Stimulated activated memory B cell treated with anti-CD40 and anti-IgM and Interleukin-4, amounts not matched to agents 10 μg/mL and 1 μg/mL and 100 μg/mL, for 72 hours (primary cell): Measurements from ENCODE around the gene RREB1.

Experiments used
- ATAC-seq: fragments of 150-1000 bp; cut with Tn5 transposase; 2 replicates; pipeline ENCODE4 v1.10.0; 2021
- H3K27ac Mint-ChIP-seq: one replicate; pipeline ENCODE4 v1.8.0; 2022; ENCODE audit warnings: mild to moderate bottlenecking, mixed read lengths
- H3K27me3 Mint-ChIP-seq: one replicate; pipeline ENCODE4 v1.8.0; 2022; ENCODE audit warnings: mixed read lengths
- H3K36me3 Mint-ChIP-seq: one replicate; pipeline ENCODE4 v1.8.0; 2022; ENCODE audit warnings: mixed read lengths
- H3K4me1 Mint-ChIP-seq: one replicate; pipeline ENCODE4 v1.8.0; 2022; ENCODE audit warnings: mixed read lengths
- H3K4me3 Mint-ChIP-seq: one replicate; pipeline ENCODE4 v1.8.0; 2022; ENCODE audit warnings: mild to moderate bottlenecking, moderate library complexity, mixed read lengths
- H3K9me3 Mint-ChIP-seq: one replicate; pipeline ENCODE4 v1.8.0; 2022; ENCODE audit warnings: mixed read lengths

RREB1 gene

DNA sequence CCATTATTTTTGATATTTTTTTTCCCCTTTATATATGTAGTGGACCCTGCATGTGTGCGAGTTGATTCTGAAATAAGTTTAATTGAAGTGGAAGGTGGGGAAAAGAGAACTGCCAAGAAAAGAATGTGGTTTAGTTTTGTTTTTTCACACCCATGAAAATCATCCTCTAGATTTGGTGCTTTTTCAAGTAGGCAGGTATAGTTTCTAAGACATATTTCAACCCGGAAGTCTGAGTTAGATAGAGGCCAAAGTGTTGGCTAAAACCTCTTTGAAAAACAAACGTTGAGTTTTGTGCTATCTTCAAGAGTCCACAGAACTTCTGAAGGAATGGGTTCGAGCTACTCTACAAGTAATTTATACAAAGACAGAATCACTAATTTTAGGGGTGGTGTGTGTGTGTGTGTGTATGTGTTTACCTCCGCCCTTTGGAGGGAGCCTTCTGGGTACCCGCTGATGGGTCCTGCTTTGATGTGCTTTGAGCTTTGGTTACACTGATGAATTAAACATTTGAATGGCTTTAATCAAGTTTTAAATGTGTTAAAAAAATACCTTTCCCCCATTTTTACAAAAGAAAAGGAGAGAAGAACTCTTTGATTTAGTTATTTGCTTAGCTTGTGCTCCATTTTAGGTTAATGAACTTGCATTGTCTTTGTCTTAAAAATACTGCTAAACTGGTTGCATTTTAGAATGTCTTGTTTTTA, 2.5 kb downstream of the RREB1 start:
- H3K9me3 Mint-ChIP-seq, result no peaks in the 10 kb centered on the region
- H3K36me3 Mint-ChIP-seq, result no peaks in the 10 kb centered on the region
- peaks cover 59% of the 10 kb centered on the region for H3K4me1 Mint-ChIP-seq
- H3K27ac Mint-ChIP-seq, result peak overlapping the region; percentile 69
- no peak for ATAC-seq
- no peaks in the 10 kb centered on the region for H3K27me3 Mint-ChIP-seq
- peak overlapping the region; percentile 88 for H3K4me3 Mint-ChIP-seq

DNA sequence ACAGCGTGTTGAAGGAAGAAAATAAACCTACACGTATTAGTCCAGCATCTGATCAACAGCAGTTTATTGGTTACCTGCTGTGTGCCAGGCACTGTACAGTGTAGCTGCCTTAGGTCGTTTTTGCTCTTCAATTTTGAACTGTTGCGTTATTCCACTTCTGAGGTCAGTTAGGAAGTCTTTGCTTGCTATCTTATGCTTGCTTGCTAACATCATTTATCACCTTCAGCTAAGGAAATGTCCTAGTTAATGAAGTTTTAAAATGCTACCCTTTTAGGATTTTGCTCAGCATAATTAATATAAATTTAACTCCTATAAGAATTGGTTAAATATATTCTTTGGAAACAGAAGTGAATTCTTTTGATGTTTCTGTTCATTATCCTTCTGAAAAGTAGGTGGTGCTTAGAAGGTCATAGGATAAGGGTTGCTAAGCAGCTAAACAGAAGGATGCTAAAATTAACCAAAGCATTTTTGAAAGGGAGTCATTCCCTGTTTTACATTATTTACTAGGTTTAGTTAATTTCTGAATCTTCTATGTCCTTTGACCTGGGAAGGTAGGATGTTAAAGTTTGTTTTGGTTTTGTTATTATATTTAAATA, 3.4 kb downstream of the RREB1 start:
- Mint-ChIP-seq H3K36me3 (no peaks in the 10 kb centered on the region), H3K27me3 (no peaks in the 10 kb centered on the region), H3K27ac (no peak overlapping the region), H3K9me3 (no peaks in the 10 kb centered on the region), H3K4me3 (no peak overlapping the region), H3K4me1 (peaks cover 69% of the 10 kb centered on the region)
- ATAC-seq, result no peak

DNA sequence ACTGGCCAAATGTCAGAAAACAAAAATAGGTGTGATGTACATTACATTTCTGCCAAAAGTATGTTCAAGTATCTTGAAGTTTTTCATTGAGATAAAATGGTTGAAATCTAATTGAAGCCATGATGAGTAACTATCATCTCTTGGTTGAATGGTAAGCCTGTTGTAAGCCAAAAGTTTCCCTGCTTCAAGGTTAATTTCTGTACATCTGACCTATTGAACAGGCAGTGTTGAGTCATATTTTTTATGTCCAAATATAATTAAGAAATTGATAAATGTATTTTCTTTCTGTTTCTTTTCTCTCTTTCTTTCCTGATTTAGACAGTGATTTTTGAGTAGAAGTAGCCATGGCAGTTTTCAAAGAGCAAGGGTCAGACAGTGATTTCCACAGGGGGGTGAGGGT, 4.4 kb downstream of the RREB1 start:
- no peaks in the 10 kb centered on the region for H3K36me3 Mint-ChIP-seq
- ATAC-seq, result no peak
- H3K4me1 Mint-ChIP-seq, result peaks cover 68% of the 10 kb centered on the region
- H3K27ac Mint-ChIP-seq, result peak overlapping the region; percentile 75
- H3K9me3 Mint-ChIP-seq, result no peaks in the 10 kb centered on the region
- H3K4me3 Mint-ChIP-seq, result peak overlapping the region; percentile 71
- no peaks in the 10 kb centered on the region for H3K27me3 Mint-ChIP-seq

DNA sequence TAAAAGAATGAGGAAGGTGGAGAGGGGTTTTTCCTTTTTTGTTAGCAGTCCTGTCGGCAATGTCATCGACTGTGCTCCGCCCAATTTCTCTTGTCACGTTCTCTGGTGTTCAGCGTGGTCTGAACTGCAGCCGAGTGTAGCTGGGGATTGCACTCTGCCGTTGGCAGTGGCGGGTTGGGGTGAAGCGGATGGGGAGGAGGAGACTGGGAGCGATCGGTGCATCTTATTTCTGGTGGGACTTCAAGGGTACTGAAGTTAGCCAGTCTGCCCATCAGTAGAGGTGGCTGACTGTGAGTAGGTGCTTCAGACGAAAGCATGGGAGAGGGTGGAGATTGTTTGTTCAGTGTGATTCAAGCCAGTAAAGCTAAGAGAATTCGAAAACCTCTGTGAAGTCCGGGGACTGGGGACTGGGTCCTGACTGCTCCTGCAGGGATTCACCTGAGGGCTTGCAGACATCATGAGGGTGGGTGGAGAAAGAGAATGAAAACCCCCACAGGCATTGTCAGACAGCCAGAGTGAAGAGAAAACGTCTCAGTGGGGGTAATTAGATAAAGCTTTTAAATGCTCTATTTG, 5.1 kb downstream of the RREB1 start:
- ATAC-seq, result peak; percentile 77
- peaks cover 68% of the 10 kb centered on the region for H3K4me1 Mint-ChIP-seq
- H3K27me3 Mint-ChIP-seq, result no peaks in the 10 kb centered on the region
- H3K36me3 Mint-ChIP-seq, result no peaks in the 10 kb centered on the region
- H3K4me3 Mint-ChIP-seq, result peak overlapping the region; percentile 71
- no peaks in the 10 kb centered on the region for H3K9me3 Mint-ChIP-seq
- H3K27ac Mint-ChIP-seq, result peak overlapping the region; percentile 75

DNA sequence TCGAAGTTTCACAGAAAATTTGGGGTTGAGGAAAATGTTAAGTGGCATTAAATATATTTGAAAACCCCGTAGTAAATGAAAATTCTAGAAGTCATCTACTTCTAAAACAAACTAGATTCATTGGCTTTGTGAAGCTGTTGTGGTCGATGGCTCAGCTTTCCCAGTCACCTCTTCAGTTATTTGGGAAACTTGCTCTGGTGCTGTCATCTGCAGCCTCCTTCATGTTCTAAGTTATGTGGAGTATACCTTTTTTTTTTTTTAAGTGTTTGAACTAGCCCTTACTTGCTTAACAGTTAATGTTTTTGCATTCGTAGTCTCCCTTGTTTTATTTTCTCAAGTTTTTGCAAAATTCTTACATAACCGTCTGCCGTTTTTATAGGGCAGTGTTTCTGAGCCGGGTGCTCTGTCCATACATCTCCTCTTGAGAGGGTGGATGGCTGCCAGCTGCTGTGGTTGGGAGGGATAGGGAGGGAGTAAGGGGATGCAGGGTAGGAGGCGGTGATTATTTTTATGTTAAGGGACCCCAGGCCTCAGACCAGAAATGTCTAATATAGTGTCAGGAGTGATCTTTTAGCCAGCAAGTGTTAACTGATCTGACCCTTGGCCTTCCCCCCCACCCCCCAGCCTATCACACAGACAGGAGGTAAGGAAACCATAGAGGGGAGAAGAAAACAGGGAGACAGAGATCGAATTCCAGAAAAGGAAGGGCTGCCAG, 7.1 kb downstream of the RREB1 start:
- no peak for ATAC-seq
- Mint-ChIP-seq H3K4me1 (peaks cover 76% of the 10 kb centered on the region), H3K27ac (peak overlapping the region; percentile 41), H3K4me3 (no peak overlapping the region), H3K9me3 (no peaks in the 10 kb centered on the region), H3K36me3 (peaks cover 9% of the 10 kb centered on the region), H3K27me3 (no peaks in the 10 kb centered on the region)

DNA sequence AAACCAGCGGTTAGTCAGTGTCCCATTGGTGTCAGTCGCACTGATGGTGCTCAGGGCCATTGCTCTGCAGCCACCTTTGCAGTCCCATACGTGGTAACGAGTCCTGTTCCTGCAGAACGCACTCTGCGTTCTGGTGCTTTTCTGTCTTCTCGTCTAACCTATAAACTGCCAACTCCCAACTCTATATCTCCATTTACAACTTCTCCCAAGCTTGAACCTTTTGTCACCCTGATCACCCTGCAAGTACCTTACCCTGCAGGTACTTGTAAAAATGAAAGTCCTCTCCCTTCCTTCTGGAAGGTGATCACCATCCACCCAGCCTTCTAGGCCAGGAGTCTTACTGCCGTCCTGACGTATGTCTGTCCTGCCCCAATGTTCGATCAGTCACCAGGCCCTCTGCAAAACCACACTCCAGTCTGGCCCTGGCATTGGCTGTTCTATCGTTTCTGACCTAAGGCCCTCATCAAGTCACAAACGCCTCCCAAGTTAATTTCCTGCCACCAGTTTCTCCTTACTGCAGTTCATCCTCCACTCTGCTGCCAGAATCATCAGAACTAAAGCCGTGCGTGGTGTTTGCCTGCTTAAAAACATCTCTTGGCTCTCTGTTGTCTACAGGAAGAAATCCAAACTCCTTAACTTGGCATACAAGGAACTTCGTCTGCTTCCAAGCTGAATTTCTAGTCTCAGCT, 7.9 kb downstream of the RREB1 start:
- Mint-ChIP-seq H3K4me1 (peaks cover 68% of the 10 kb centered on the region), H3K4me3 (no peak overlapping the region)
- no peak for ATAC-seq

GRCh38 chr6:7119272-7119801, 11.6 kb downstream of the RREB1 start:
- peaks cover 54% of the 10 kb centered on the region for H3K4me1 Mint-ChIP-seq
- peak overlapping the region; percentile 29 for H3K27ac Mint-ChIP-seq
- H3K36me3 Mint-ChIP-seq, result peaks cover 32% of the 10 kb centered on the region
- no peak overlapping the region for H3K4me3 Mint-ChIP-seq
- H3K9me3 Mint-ChIP-seq, result no peaks in the 10 kb centered on the region
- ATAC-seq, result no peak
- H3K27me3 Mint-ChIP-seq, result no peaks in the 10 kb centered on the region

More for the DNA sequence above, 7.9 kb downstream of the RREB1 start:
- no peaks in the 10 kb centered on the region for H3K27me3 Mint-ChIP-seq
- H3K9me3 Mint-ChIP-seq, result no peaks in the 10 kb centered on the region
- peaks cover 15% of the 10 kb centered on the region for H3K36me3 Mint-ChIP-seq
- peak overlapping the region; percentile 41 for H3K27ac Mint-ChIP-seq

DNA sequence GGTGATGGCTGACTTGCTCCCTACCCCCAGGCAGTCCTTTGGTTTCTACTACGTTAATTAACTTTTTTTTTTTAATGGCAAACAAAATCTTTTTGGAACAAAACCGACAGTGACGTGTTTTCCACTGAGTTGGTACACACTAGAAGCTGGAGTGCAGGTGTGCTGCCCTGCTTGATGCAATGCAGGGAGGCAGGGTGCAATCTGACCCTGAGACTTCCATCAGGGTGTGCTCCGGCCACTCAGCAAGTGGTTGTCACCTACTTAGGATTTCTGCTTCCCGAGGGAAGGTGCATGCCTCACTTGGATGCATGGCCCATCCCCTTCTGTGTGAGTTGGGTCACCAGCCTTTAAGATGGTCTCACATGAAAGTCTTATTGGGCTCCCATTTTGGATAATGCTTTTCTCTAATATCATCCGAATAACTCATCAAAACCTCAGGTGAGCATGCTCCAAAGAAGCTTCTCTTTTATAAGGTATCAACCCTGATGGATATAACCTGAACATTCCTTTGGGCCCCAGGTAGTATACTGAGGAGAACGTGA, 14.0 kb downstream of the RREB1 start:
- no peak for ATAC-seq
- Mint-ChIP-seq H3K9me3 (no peaks in the 10 kb centered on the region), H3K27me3 (no peaks in the 10 kb centered on the region), H3K4me1 (peaks cover 52% of the 10 kb centered on the region), H3K4me3 (no peak overlapping the region), H3K36me3 (peaks cover 55% of the 10 kb centered on the region), H3K27ac (no peak overlapping the region)

- peaks cover 59% of the 10 kb centered on the region for H3K4me1 Mint-ChIP-seq
- H3K27ac Mint-ChIP-seq, result no peak overlapping the region
- ATAC-seq, result no peak
- H3K9me3 Mint-ChIP-seq, result no peaks in the 10 kb centered on the region
- H3K36me3 Mint-ChIP-seq, result peaks cover 58% of the 10 kb centered on the region
- no peak overlapping the region for H3K4me3 Mint-ChIP-seq
- no peaks in the 10 kb centered on the region for H3K27me3 Mint-ChIP-seq
Observed at GRCh38 chr6:7122684-7123083, 14.9 kb downstream of the RREB1 start.

GRCh38 chr6:7124114-7124513, 16.4 kb downstream of the RREB1 start:
- H3K9me3 Mint-ChIP-seq, result no peaks in the 10 kb centered on the region
- H3K27ac Mint-ChIP-seq, result peak overlapping the region; percentile 28
- no peak for ATAC-seq
- H3K4me1 Mint-ChIP-seq, result peaks cover 66% of the 10 kb centered on the region
- H3K36me3 Mint-ChIP-seq, result peaks cover 63% of the 10 kb centered on the region
- no peak overlapping the region for H3K4me3 Mint-ChIP-seq
- H3K27me3 Mint-ChIP-seq, result no peaks in the 10 kb centered on the region

- Mint-ChIP-seq H3K9me3 (no peaks in the 10 kb centered on the region), H3K27me3 (no peaks in the 10 kb centered on the region), H3K27ac (peak overlapping the region; percentile 28), H3K36me3 (peaks cover 58% of the 10 kb centered on the region), H3K4me3 (no peak overlapping the region), H3K4me1 (peaks cover 66% of the 10 kb centered on the region)
- no peak for ATAC-seq
Observed at GRCh38 chr6:7124636-7125035, 16.9 kb downstream of the RREB1 start.

DNA sequence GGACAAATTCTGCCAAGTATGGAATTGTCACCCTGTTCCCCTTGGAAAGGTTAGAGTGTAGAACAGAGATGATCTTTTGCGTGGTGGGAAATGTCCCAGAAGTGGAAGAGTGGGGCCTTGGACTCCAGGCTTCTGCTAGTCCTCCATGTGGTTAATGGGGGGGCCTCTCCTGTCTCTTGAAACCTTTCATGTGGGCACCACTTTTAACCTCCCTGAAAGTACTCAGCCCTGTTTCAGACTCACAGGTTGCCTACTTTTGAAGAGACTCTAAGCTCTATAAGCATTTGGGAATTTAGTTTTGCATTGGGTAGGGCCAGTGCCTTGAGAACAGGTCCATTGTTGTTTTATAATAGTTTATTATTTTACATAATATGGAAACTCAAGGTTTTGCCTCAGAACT, 17.5 kb downstream of the RREB1 start:
- ATAC-seq, result no peak

DNA sequence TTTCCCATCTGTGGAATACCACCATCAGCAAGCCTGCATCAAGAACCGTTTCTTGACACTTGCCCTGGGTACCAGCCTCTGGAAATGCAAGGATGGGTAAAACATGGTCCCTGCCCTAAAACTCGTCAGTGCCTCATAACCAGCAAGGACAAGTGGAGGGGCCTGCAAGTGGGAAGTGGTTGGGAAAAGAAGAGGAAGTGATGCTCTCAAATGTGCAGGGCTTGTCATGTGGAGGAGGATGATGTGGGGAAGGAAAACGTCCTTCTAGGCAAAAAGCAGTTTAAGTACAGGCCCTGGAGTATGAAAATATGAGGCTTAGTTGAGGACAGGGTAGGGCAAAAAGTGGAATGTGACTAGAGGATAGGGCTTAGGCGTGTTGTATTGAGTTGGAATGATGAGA, 19.0 kb downstream of the RREB1 start:
- Mint-ChIP-seq H3K36me3 (peaks cover 51% of the 10 kb centered on the region), H3K4me1 (peaks cover 84% of the 10 kb centered on the region), H3K9me3 (no peaks in the 10 kb centered on the region), H3K4me3 (no peak overlapping the region), H3K27ac (peak overlapping the region; percentile 26), H3K27me3 (no peaks in the 10 kb centered on the region)
- no peak for ATAC-seq

More for the DNA sequence above, 17.5 kb downstream of the RREB1 start:
- Mint-ChIP-seq H3K4me1 (peaks cover 71% of the 10 kb centered on the region), H3K36me3 (peaks cover 52% of the 10 kb centered on the region), H3K27ac (peak overlapping the region; percentile 28), H3K9me3 (no peaks in the 10 kb centered on the region), H3K4me3 (no peak overlapping the region), H3K27me3 (no peaks in the 10 kb centered on the region)

DNA sequence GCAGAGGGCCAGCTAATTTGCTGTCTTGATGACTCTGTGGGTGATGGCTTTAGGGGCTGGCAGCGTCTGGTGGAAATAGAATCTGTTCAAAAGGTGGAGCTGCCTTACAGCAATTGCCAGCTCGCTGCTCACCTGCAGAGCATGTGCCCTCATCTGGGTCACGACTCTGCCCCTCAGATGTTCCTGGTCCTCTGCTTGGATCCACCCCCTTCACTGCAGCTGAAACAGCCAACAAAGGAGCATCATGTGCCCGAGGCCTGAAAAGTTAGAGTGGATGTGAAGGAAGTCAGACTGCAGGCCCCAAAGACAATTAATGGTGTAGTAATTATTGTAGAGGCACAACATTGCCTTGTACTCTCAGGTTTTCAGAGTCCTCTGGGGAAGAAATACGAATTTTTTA, 19.9 kb downstream of the RREB1 start:
- H3K9me3 Mint-ChIP-seq, result no peaks in the 10 kb centered on the region
- peaks cover 48% of the 10 kb centered on the region for H3K36me3 Mint-ChIP-seq
- H3K4me1 Mint-ChIP-seq, result peaks cover 88% of the 10 kb centered on the region
- ATAC-seq, result no peak
- peak overlapping the region; percentile 26 for H3K27ac Mint-ChIP-seq
- no peaks in the 10 kb centered on the region for H3K27me3 Mint-ChIP-seq
- no peak overlapping the region for H3K4me3 Mint-ChIP-seq
